KG1 (cell line): ENCODE data around the gene RNF126.
A peak's percentile ranks its signal among the peaks of the same experiment; 100 is the strongest.
"Not testable (repeated sequence)": the region's sequence is repeated elsewhere in the genome, so short reads cannot be mapped to it uniquely, and the experiment has no call there.

Source experiments
- DNase-seq: peaks from one replicate; lab custom pipeline; 2025; lab: John Stamatoyannopoulos, UW

The RNF126 gene

DNA sequence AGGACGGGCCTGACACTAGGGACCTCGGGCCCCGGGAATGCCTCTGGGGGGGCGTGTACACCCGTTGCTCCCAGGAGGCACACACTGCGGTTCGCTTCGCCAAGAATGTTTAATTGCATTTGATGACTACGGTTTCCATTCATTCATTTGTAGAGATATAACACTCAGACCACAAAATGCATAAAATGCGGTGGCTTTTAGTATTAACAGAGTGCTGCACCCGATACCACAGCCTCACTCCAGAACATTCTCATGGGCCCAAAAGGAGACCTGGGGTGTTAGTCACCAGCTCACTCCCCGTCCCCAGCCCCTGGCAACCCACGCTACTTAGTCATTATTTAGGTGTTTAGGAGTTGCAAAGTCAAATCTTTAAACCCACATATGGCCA is 51.5 kb downstream of the RNF126 start:
- DNase-seq, result no peak

DNA sequence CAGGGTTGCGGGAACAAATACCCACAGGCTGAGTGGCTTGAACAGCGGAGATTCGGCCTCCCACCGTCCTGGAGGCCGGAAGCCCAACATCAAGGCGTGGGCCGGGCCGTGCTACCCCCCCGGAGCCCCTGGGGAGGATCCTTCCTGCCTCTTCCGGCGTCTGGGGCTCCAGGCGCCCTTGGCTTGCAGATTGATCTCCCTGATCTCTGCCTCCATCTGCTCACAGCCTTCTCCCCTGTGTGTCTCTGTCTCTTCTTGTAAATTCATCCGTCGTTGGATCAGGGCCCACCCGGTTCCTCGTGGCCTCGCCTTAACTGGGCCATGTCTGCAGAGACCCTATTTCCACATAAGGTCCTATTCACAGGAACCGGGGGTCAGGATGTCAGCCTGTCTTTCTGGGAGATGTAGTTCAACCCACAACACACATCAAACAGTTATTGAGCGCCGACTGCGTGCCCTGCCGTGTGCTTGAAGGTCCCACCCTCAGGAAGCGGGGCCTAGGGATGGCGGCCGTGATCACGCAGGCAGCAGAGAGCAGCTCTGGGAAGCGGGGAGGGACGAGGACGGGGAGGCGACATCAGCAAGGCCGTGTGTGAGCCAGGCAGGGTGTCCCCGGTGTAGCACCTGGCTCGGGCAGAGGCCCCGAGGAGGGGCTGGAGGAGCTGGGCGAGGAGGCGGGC is 52.1 kb downstream of the RNF126 start:
- peak; percentile 62 for DNase-seq

DNA sequence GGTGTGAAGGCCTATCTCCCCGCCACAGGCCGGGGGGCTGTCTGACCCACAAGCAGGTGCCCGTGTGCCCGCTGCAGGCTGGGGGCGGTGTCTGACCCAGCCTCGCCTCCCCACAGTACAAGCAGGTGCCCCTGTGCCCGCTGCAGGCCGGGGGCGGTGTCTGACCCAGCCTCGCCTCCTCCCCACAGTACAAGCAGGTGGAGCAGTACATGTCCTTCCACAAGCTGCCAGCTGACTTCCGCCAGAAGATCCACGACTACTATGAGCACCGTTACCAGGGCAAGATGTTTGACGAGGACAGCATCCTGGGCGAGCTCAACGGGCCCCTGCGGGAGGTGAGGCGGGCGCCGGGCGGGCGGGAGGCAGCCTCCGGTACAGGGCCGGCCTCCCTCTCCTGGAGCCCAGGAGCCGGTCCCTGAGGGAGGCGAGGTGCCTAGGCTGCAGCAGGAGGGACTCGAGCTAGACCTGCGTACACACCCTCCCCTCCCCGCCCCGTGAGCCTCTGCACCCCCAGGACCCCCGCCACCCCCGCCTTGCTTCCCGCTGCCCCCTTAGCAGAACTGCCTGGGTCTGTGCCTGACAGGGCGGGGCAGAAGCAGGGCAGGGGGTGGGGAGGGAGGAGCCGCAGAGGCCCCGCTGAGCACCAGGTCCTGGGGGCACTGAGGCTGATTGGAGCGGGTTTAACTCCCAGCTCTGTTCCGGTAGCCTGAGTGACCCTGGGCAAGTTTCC is 52.8 kb downstream of the RNF126 start:
- no peak for DNase-seq

DNA sequence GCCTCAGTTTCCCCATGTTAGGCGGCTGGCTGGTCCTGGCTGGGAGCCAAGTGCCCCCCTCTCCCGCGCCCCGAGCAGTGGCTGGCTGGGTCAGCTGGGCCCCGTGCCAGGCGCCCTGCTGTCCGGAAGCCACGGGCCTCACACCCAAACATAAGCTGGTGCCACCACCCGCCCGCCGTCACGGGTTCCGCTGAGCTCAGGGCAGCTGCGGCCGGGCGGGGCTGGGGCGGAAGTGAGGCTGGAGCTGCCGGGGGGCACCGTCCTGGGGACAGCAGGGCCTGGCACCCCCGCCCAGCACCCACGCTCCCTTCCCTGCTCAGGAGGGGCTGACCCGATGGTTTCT is 54.0 kb downstream of the RNF126 start:
- no peak for DNase-seq

DNA sequence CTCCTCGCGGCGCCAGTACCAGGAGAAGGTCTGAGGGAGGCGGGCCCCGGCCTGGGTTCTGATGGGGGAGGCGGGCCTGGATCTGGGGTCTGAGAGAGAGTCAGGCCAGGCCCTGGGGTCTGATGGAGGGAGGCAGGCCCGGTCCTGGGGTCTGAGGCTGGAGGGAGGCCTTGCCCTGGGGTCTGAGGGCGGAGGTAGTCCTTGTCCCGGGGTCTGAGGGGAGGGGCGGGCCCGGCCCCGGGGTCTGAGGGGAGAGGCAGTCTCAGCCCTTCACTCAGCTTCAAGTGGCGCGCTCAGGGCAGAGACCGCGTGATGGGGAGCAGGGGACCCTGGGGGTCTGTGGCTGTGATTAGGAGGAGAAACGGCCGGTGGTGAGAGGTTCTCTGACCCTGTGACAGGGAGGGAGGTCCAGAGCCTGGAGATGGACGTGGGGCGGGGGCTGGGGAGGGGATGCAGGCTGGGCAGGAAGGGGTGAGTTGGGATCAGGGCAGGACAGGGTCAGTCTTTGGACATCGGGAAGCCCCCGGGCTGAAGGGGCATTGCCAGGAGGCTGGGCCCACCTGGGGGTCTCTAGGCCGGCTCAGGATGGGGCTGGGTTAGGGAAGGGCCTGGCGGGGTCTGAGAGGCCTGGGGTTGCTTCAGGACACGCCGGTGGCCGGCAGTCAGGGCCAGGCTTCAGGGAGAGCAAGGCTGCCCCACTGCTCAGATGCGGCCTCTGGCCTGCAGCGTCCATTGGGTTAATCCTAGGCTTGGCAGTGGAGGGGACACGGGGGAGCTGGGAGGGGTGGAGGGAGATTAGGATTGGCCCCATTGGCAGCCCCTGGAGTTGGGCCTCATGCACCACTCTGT is 54.6 kb downstream of the RNF126 start:
- DNase-seq, result no peak

DNA sequence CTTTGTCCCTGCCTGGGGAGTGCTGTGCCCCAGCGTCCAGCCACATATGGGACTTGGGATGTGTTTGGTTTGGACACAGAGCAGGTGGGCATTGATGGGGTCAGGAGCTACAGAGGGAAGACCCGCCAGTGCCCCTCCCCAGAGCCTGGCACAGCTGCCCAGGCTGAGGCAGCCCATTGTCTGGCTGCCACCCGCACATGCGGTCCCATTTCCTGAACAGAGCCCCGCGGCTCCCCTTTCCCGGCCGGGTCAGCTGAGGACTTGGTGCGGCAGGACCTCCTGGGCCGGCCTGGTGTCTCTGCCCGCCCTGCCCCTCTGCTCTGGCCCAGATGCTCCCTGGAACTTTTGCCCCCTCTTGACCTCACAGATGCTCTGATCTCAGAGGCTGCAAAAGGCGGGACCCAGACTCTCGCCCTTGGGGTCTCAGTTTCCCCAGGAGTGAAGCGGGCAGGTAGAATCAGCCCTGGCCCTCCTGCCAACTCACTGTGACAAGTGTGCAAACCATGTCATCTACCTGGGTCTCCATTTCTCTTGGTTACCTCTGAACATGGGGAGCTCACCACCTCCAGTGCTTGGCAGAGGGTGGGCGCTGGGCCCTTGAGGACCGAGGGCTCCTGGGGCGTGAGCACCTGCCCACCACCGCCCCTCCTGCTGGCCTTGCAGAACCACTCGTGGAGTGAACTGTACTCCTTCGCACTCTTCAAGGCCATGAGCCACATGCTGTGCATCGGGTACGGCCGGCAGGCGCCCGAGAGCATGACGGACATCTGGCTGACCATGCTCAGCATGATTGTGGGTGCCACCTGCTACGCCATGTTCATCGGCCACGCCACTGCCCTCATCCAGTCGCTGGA is 55.5 kb downstream of the RNF126 start:
- no peak for DNase-seq

DNA sequence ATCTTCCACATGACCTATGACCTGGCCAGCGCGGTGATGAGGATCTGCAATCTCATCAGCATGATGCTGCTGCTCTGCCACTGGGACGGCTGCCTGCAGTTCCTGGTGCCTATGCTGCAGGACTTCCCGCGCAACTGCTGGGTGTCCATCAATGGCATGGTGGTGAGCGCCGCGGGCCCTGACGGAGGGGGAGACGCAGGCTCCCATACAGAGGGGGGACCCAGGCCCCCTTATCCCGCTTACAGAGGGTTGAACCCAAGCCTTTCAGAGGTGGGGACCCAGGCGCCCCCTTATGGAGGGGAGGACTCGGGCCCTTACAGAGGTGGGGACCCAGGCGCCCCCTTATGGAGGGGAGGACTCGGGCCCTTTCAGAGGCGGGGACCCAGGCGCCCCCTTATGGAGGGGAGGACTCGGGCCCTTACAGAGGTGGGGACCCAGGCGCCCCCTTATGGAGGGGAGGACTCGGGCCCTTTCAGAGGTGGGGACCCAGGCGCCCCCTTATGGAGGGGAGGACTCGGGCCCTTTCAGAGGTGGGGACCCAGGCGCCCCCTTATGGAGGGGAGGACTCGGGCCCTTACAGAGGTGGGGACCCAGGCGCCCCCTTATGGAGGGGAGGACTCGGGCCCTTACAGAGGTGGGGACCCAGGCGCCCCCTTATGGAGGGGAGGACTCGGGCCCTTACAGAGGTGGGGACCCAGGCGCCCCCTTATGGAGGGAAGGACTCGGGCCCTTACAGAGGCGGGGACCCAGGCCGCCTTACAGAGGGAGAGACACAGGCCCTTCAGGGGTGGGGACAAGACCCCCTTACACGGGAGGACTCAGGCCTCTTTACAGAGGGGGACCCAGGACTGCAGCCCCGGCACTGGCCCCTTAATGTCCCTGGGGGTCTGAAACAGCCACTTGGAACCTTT is 57.7 kb downstream of the RNF126 start:
- DNase-seq, result not testable (repeated sequence)

DNA sequence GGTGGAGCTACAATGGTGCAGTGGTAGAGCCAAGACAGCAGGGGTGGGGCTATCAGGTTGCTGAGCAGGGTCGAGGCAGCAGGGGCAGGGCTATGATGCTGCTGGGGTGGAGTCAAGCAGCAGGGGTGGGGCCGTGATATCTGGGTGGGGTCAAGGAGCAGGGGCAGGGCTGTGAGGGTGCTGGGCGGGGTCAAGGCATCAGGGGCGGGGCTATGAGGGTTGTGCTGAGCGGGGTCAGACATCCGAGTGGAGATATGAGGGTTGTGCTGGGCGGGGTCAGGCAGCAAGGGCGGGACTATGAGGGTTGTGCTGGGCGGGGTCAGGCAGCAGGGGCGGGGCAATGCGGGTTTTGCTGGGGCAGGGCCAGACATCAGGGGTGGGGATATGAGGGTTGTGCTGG is 58.7 kb downstream of the RNF126 start:
- no peak for DNase-seq

DNA sequence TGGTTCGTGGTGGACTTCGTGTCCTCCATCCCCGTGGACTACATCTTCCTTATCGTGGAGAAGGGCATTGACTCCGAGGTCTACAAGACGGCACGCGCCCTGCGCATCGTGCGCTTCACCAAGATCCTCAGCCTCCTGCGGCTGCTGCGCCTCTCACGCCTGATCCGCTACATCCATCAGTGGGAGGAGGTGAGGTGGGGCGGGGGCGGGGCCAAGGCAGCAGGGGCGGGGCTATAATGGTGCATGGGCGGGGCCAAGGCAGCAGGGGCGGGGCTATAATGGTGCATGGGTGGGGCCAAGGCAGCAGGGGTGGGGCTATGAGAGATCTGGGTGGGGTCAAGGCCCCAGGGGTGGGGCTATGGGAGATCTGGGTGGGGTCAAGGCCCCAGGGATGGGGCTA is 59.2 kb downstream of the RNF126 start:
- not testable (repeated sequence) for DNase-seq

DNA sequence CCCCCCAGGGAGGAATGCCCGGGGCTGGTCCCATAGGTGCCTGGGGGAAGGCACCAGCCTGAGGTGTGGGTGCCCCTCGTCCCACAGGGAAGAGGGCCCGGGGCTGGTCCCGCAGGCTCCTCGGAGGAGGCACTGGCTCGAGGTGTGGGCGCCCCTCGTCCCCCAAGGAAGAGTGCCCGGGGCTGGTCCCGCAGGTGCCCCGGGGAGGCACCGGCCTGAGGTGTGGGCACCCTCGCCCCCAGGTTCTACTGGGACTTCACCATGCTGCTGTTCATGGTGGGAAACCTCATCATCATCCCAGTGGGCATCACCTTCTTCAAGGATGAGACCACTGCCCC is 59.7 kb downstream of the RNF126 start:
- DNase-seq, result not testable (repeated sequence)

DNA sequence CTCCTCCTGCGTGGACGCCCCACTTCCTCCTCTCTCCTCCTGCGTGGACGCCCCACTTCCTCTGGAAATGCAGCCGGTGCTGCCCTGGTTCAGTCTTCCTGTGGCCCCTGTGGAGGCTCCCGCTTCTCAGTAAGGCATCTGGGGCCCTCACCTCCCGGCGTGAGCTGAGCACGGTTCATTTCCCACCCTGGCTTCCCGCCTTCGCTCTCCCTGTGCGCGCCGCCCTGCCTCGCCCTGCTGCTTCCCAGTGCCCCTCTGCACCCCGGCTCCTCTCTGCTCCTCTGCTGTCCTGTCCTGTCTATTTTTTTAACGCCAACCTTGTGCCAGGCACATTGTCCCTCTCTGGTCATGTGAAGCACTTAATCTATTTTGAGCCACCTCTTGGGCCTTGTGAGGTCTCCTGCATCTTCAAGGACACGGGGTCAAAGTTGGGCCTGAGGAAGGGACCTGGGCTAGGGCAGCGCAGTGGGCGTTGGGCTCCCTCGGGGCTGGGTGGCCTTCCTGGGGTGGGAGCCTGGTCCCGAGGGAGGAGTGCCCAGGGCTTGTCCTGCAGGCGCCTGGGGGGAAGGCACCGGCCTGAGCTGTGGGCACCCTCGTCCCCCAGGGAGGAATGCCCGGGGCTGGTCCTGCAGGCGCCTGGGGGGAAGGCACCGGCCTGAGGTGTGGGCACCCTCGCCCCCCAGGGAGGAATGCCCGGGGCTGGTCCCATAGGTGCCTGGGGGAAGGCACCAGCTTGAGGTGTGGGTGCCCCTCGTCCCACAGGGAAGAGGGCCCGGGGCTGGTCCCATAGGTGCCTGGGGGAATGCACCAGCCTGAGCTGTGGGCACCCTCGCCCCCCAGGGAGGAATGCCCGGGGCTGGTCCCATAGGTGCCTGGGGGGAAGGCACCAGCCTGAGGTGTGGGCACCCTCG is 60.4 kb downstream of the RNF126 start:
- no peak for DNase-seq

DNA sequence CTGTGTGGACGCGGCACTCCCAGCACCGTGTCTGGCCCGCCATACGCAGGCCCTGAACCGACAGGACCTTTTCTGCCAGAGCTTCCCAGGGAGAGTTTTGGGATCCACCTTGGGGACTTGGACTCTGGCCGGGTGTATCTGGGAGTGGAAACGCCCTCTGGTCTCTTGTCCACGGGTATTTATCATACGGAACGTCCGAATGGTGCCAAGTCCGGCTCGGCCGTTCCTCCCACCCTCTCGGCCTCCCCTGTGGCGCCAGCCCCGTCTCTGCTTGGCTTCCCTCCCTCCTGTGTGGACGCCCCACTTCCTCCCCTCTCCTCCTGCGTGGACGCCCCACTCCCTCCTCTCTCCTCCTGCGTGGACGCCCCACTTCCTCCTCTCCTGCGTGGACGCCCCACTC is 61.2 kb downstream of the RNF126 start:
- DNase-seq, result no peak

DNA sequence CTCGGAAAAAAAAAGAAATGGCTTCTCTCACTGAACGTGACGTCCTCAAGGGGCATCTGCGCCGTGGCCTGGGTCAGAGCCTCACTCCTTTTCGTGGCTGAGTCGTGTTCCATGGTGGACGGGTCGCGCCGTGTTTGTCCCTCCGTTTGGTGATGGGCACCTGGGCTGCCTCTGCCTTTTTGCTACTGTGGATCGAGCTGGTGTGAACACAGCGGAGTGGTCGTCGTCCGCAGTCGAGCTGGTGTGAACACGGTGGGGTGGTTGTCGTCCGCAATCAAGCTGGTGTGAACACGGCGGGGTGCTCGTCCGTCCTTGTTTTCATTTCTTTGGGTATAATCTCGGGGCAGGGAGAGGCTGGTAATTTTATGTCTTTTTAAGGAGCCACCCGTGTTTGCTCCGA is 61.7 kb downstream of the RNF126 start:
- no peak for DNase-seq
